Activated T-cell treated with anti-CD3 and anti-CD28 coated beads, Interleukin-2, amount 50 U/mL, for 72 hours (primary cell): Measurements from ENCODE around the gene TTN. TPM values are rescaled to one million over a fixed set of nuclear protein-coding genes. Genes with fewer than 3 reads are reported as not detected.

Experiments used
- ATAC-seq, 2 donors: fragments of 150-1000 bp; cut with Tn5 transposase; replicated peaks in 1 of 2; 2 replicates each; pipeline ENCODE4 v1.10.0; 2021; ENCODE audit warnings: moderate library complexity in 2 of 2, mild to moderate bottlenecking in 1 of 2
- DNase-seq, 2 donors: peaks; one replicate each; pipeline ENCODE4 v3.0.0; 2021 to 2022; ENCODE audit warnings: mixed read lengths in 1 of 2
- H3K27ac Mint-ChIP-seq: one replicate; pipeline ENCODE4 v1.8.0; 2022; ENCODE audit warnings: mild to moderate bottlenecking, moderate library complexity, mixed read lengths
- H3K27me3 Mint-ChIP-seq: one replicate; pipeline ENCODE4 v1.8.0; 2022; ENCODE audit warnings: low read depth, mixed read lengths
- H3K36me3 Mint-ChIP-seq, 2 donors: one replicate each; pipeline ENCODE4 v1.8.0; 2022; ENCODE audit warnings: mixed read lengths in 2 of 2, mild to moderate bottlenecking in 1 of 2; ENCODE audit not compliant: insufficient read depth in 2 of 2
- H3K4me1 Mint-ChIP-seq: one replicate; pipeline ENCODE4 v1.8.0; 2022; ENCODE audit warnings: low read depth, mixed read lengths
- H3K4me3 Mint-ChIP-seq, 2 donors: one replicate each; pipeline ENCODE4 v1.8.0; 2022; ENCODE audit warnings: mild to moderate bottlenecking in 2 of 2, mixed read lengths in 2 of 2, moderate library complexity in 2 of 2
- H3K9me3 Mint-ChIP-seq, 2 donors: one replicate each; pipeline ENCODE4 v1.8.0; 2022; ENCODE audit warnings: mixed read lengths in 2 of 2
- total RNA-seq, 2 donors: library from RNA; stranded (reverse); gene quantifications; one replicate each; pipeline ENCODE4 v1.2.3, GENCODE V29; 2022

TTN gene
- total RNA-seq, 2 donors from 2014 or later: 6.6 to 6.9 TPM

DNA sequence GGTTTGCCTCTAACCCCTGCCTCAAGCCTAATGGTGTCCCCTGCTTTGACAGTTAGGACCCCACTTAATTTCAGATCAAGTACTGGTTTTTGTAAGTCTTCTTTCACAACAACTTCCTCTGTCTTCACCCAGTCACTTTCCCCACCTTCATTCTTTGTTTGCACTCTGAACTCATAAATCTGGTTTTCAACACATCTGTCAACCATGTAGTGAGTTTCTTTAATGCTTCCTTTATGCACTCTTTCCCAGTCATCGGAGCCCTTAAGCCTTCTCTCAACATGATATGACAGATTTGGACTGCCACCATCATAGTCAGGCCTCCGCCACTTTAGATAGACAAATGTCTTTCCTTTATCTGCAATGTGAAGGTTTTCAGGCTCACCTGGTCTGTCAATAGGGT, 217.9 kb downstream of the TTN start:
- H3K36me3 Mint-ChIP-seq: peaks cover 8 to 10% of the 10 kb centered on the region in 2 donors
- H3K27ac Mint-ChIP-seq: no peak overlapping the region
- no peaks in the 10 kb centered on the region for H3K4me1 Mint-ChIP-seq
- ATAC-seq: no peak
- no peak for DNase-seq
- no peak overlapping the region for H3K4me3 Mint-ChIP-seq
- no peaks in the 10 kb centered on the region for H3K9me3 Mint-ChIP-seq
- H3K27me3 Mint-ChIP-seq: no peaks in the 10 kb centered on the region

DNA sequence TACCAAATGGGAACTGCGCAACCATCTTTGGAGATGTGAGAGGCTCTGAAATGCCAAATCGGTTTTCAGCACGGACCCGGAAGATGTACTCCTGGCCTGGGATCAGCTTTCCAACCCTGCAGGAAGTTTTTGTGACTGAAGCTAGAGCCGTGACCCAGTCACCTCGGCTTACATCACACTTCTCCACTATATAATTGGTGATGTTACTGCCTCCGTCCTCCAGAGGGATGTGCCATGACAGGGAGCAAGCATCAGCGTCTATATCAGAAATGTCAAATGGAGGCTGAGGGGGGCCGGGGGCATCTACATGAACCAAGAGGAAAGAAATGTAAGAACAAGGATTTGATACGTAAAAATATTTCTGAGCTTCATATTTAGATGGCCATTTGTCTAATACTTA, 222.6 kb downstream of the TTN start:
- Mint-ChIP-seq H3K27me3 (no peaks in the 10 kb centered on the region), H3K4me1 (no peaks in the 10 kb centered on the region), H3K27ac (no peak overlapping the region), H3K4me3 (no peak overlapping the region), H3K9me3 (no peaks in the 10 kb centered on the region), H3K36me3 (peaks cover 6 to 9% of the 10 kb centered on the region in 2 donors)
- ATAC-seq (no peak), DNase-seq (no peak)

DNA sequence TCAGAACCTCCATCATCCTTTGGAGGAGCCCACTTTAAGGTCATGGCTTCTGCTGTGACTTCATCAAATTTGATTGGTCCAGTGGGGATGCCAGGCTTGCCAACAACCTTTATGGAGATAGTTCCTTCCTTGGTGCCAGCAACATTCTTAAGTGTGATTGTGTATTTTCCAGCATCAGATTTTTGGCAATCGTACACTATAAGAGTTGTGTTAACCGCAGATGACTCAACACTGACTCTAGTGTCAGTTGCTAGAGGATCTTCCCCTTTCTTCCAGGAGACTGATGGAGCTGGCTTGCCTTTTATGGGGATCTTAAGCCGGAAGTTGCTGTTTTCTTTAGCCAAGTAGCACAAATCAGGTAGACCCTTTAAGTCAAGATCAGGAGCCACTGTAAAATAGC, 228.2 kb downstream of the TTN start:
- Mint-ChIP-seq H3K27me3 (no peaks in the 10 kb centered on the region), H3K36me3 (peaks cover 4 to 29% of the 10 kb centered on the region in 2 donors), H3K4me3 (no peak overlapping the region), H3K9me3 (peaks cover 0 to 2% of the 10 kb centered on the region in 2 donors), H3K27ac (no peak overlapping the region), H3K4me1 (no peaks in the 10 kb centered on the region)
- ATAC-seq (no peak), DNase-seq (no peak)

DNA sequence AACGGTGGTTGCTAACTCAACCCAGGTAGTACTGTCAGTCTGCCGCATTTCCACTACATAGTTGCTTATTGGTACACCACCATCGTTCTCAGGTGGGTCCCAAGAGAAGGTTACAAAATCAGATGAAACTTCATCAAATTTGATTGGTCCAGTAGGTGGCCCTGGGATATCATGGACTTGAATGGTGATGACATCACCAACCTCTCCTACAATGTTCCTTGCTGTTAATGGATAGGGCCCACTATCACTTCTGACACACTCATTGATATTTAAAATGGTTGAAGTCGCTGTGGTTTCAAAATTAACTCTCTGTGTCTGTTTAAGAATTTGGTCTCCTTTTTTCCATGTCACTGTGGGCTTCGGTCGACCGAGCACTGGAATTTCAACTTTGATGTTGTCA, 232.4 kb downstream of the TTN start:
- DNase-seq (no peak), ATAC-seq (no peak)
- H3K36me3 Mint-ChIP-seq: peaks cover 17 to 42% of the 10 kb centered on the region in 2 donors
- H3K27me3 Mint-ChIP-seq: no peaks in the 10 kb centered on the region
- no peaks in the 10 kb centered on the region for H3K4me1 Mint-ChIP-seq
- H3K27ac Mint-ChIP-seq: no peak overlapping the region
- H3K4me3 Mint-ChIP-seq: no peak overlapping the region
- peaks cover 4 to 12% of the 10 kb centered on the region in 2 donors for H3K9me3 Mint-ChIP-seq

DNA sequence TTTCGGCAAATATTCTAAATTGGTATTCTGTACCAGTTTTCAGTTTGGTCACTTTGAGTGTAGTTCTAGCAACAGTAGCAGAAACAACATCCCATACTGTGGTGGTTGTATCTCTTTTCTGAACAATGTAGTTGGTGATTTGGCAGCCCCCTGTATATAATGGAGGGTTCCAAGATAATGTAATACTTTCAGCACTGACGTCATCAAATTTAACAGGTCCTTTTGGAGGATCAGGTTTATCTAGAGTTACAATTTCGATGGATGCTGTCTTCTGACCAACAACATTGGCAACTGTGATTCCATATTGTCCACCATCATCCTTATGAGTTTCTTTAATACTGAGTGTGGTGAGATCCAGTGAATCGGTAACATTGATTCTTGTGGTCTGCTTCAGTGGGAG, 239.0 kb downstream of the TTN start:
- H3K27ac Mint-ChIP-seq: no peak overlapping the region
- no peak overlapping the region for H3K4me3 Mint-ChIP-seq
- DNase-seq: no peak
- peaks cover 39 to 42% of the 10 kb centered on the region in 2 donors for H3K36me3 Mint-ChIP-seq
- no peak for ATAC-seq
- peaks cover 21 to 26% of the 10 kb centered on the region in 2 donors for H3K9me3 Mint-ChIP-seq
- no peaks in the 10 kb centered on the region for H3K4me1 Mint-ChIP-seq
- no peaks in the 10 kb centered on the region for H3K27me3 Mint-ChIP-seq

DNA sequence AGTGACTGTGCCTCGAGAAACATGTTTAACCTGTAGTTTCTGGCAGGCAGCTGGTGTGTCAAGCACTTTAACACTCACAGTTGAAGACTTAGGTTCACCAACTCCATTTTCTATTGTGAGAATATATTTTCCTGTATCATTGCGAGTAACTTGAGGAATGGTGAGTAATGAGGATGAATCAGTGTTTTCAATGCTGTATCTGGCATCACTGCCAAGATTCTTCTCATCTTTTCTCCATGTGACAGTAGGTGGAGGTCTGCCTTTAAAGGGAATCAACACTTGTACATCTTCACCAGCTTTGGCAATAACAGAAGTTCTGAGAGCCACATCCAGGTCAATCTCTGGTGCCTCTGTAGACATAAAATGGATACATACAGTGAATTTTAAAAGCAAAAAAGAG, 254.2 kb downstream of the TTN start:
- no peak for ATAC-seq

DNA sequence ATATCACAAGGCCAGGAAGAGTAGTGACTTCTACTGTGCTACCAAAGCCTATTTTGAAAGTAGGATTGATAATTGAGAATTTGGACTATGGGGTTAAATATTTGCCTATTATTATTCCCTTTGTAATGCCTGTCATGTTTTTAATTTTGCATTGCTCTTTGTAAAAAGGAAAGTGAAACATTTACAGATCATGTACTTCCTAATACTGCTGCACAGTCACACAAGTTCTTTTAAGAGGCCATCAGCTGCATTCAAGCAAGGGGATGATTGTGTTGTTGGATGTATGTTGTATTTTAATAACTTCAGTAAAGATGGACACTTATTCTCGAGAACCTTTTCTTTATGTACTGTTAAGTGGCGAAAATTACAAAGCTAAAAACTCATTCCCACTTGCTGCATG, 256.9 kb downstream of the TTN start:
- ATAC-seq: no peak
- Mint-ChIP-seq H3K4me3 (no peak overlapping the region), H3K36me3 (peaks cover 10 to 28% of the 10 kb centered on the region in 2 donors), H3K4me1 (no peaks in the 10 kb centered on the region), H3K27me3 (no peaks in the 10 kb centered on the region), H3K27ac (no peak overlapping the region), H3K9me3 (peaks cover 1 to 2% of the 10 kb centered on the region in 2 donors)
- DNase-seq: no peak

More for the DNA sequence above, 254.2 kb downstream of the TTN start:
- Mint-ChIP-seq H3K27me3 (no peaks in the 10 kb centered on the region), H3K4me3 (no peak overlapping the region), H3K36me3 (peaks cover 11 to 23% of the 10 kb centered on the region in 2 donors), H3K4me1 (no peaks in the 10 kb centered on the region), H3K9me3 (no peaks in the 10 kb centered on the region), H3K27ac (no peak overlapping the region)
- no peak for DNase-seq

DNA sequence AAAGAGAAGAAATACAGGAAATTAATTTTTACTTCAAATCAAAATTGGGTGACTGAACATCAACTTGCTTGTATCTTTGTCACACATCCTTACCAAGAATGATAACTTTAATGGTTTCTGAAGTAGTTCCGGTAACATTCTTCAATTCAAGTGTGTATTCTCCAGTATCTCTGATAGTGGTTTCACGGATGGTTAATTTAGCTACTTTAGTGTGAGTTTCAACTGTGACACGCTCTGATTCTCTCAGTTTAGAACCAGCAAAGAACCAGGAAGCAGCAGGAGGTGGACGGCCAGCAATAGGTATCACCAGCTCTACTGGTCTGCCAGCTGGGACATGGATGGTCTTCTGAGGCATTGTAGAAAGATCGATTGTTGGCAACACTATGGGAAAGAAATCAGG, 264.7 kb downstream of the TTN start:
- Mint-ChIP-seq H3K4me3 (no peak overlapping the region), H3K9me3 (no peaks in the 10 kb centered on the region), H3K4me1 (no peaks in the 10 kb centered on the region), H3K27me3 (no peaks in the 10 kb centered on the region), H3K27ac (no peak overlapping the region), H3K36me3 (peaks cover 7 to 12% of the 10 kb centered on the region in 2 donors)
- no peak for ATAC-seq
- DNase-seq: no peak

DNA sequence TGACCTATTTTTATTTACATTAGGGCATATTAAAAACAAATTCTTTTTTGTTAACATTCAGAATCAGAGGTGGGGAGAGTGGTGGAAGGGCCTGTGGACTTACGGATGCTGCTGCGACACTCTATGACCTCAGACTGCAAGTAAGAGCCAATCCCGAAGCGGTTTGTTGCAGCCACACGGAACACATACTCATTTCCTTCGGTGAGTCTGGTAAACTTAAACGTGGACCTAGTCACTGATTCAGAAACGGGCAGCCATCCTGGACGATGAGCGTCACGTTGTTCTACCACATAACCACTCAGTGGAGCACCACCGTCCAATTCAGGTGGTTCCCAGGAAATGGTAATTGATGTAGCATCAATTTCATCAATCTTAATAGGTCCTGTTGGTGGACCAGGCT, 265.1 kb downstream of the TTN start:
- no peak for DNase-seq
- no peak overlapping the region for H3K27ac Mint-ChIP-seq
- H3K27me3 Mint-ChIP-seq: no peaks in the 10 kb centered on the region
- ATAC-seq: no peak
- no peak overlapping the region for H3K4me3 Mint-ChIP-seq
- no peaks in the 10 kb centered on the region for H3K9me3 Mint-ChIP-seq
- peaks cover 7 to 12% of the 10 kb centered on the region in 2 donors for H3K36me3 Mint-ChIP-seq
- H3K4me1 Mint-ChIP-seq: no peaks in the 10 kb centered on the region

DNA sequence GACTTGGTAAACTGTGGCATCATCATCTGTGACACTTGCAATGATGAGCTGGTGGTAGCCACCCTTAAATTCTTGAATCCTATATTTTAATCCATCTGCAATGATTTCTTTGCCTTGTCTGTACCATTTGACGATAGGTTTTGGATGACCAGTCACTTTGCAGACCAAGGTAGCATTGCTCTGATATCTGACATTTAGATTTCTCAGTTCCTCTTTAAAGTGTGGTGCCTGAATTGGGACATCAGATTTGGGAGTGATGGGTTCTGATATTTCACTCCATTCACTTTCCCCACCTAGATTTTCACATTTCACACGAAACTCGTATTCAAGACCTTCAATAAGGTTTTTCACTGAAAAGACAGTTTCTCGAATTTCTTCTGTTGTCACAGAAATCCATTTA, 271.2 kb downstream of the TTN start:
- Mint-ChIP-seq H3K27me3 (no peaks in the 10 kb centered on the region), H3K36me3 (peaks cover 20 to 39% of the 10 kb centered on the region in 2 donors), H3K4me3 (no peak overlapping the region), H3K9me3 (peaks cover 0 to 7% of the 10 kb centered on the region in 2 donors), H3K27ac (no peak overlapping the region), H3K4me1 (peaks cover 13% of the 10 kb centered on the region)
- DNase-seq (no peak), ATAC-seq (no peak)

DNA sequence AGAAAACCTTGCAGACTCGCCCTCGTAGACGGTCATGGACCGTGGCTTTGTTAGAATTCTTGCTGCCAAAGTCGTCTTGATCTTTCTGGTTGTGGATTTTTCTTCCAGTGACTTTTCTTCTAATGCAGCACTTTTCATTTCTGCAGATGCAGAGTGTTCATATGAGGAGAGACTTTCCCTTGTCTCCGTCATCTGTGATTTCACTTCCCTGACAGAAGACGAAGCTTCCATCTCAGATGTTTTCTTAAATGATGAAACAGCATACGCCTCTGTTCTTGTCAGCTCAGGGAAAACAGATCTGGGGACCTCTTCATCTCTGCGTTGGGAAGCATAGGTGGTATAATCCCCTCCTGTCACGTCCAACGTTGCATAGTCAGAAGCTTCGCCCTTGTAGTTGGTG, 276.1 kb downstream of the TTN start:
- Mint-ChIP-seq H3K4me3 (peak overlapping the region; percentile 48 to 52), H3K4me1 (peaks cover 37% of the 10 kb centered on the region), H3K27ac (no peak overlapping the region), H3K27me3 (no peaks in the 10 kb centered on the region), H3K9me3 (peaks cover 0 to 7% of the 10 kb centered on the region in 2 donors), H3K36me3 (peaks cover 18 to 31% of the 10 kb centered on the region in 2 donors)
- no peak for DNase-seq
- ATAC-seq: no peak

DNA sequence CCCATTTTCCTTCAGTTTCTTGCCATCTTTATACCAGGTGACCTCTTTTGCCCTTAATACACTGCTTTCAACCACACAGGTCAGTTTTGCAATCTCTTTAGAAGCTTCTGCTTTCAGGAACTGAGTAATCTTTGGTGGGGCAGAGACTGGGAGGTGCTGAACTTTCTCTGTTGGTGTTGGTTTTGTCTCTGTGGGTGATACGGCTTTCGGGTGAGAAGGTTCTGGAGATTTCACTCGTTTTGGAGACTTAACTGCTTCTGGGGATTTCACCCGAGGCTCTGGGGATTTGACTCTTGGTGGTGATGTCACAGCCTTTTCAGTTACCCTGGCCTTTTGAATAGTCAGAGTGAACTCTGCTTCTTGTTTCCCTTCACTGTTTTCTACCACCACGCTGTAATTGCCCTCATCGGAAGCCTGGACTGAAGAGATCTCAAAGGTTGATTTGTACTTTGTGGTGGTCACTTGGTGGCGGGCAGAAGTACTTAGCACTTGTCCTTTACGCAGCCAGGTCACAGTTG, 276.5 kb downstream of the TTN start:
- H3K36me3 Mint-ChIP-seq: peaks cover 18 to 33% of the 10 kb centered on the region in 2 donors
- no peaks in the 10 kb centered on the region for H3K27me3 Mint-ChIP-seq
- H3K4me3 Mint-ChIP-seq: peak overlapping the region; percentile 48 to 52
- H3K27ac Mint-ChIP-seq: peak overlapping the region; percentile 64
- peaks cover 0 to 7% of the 10 kb centered on the region in 2 donors for H3K9me3 Mint-ChIP-seq
- ATAC-seq: peak; percentile 95 to 97
- H3K4me1 Mint-ChIP-seq: peaks cover 42% of the 10 kb centered on the region
- DNase-seq: peak; percentile 70 to 71

DNA sequence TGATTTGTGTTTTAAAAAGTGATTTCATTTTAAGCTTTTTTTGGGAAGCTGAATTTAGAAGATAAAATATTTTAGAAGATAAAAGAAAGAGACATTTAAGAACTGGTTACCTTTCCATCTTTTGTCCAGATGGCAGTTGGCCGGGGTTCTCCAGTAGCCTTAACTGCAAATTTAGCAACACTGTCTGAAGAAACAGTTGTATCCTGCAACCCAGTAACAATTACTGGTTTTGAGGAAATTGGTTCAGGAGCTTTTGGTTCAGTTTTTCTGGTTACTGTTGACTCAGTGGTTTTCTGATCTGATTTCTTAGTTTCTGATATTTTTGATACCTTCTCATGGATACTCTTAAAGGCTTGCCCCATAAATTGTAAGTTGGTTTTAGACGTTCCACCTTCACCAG, 277.1 kb downstream of the TTN start:
- peaks cover 45% of the 10 kb centered on the region for H3K4me1 Mint-ChIP-seq

DNA sequence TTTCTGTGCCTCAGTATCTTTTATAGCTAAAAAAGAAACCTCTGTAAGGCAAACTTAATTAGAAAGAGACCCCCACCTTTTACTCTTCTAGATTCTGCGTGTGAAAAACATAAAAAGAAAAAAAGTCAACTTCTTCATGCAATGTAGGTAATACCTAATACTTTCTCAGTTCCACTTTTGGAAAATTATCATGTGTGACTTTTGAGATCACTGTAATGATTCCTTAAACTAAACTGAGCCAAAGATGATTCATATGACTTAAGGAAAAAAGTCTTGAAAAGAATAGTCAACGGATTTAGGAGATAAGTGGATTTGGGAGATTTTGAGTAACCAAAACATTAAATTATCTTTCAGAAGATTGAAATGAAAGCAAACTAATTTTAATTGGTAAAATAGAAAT, 278.0 kb downstream of the TTN start:
- H3K4me3 Mint-ChIP-seq: no peak overlapping the region
- no peak overlapping the region for H3K27ac Mint-ChIP-seq
- H3K9me3 Mint-ChIP-seq: peaks cover 0 to 4% of the 10 kb centered on the region in 2 donors
- no peak for ATAC-seq
- peaks cover 13 to 25% of the 10 kb centered on the region in 2 donors for H3K36me3 Mint-ChIP-seq
- H3K4me1 Mint-ChIP-seq: peaks cover 45% of the 10 kb centered on the region
- no peaks in the 10 kb centered on the region for H3K27me3 Mint-ChIP-seq
- no peak for DNase-seq

More for the DNA sequence above, 277.1 kb downstream of the TTN start:
- H3K4me3 Mint-ChIP-seq: peak overlapping the region; percentile 48 to 52
- H3K9me3 Mint-ChIP-seq: peaks cover 0 to 7% of the 10 kb centered on the region in 2 donors
- peaks cover 18 to 33% of the 10 kb centered on the region in 2 donors for H3K36me3 Mint-ChIP-seq
- no peaks in the 10 kb centered on the region for H3K27me3 Mint-ChIP-seq
- DNase-seq (no peak), ATAC-seq (no peak)
- no peak overlapping the region for H3K27ac Mint-ChIP-seq
